HepG2 (cell line): ENCODE data around the gene IL1R1. TPM values are rescaled to one million over a fixed set of nuclear protein-coding genes. Genes with fewer than 3 reads are reported as not detected.

Experiments
- FOXA1 ChIP-seq, 2 experiments: fragments of 450-650 bp in 1 of 2; sonication (generic) in 1 of 2; formaldehyde crosslinking in 1 of 2; IDR thresholded peaks; 2 replicates each; pipeline versions ENCODE4 v1.4.0 to v1.6.1; 2016 to 2020; ENCODE audit warnings: missing genetic modification reagents in 1 of 2
- HNRNPLL ChIP-seq: fragments of 200-400 bp; formaldehyde crosslinking; IDR thresholded peaks from 2 replicates; pipeline ENCODE4 v1.6.1; 2017; ENCODE audit warnings: mild to moderate bottlenecking, low read depth, low read length; ENCODE audit not compliant: poor library complexity, severe bottlenecking
- MIER3 ChIP-seq: IDR thresholded peaks from 2 replicates; pipeline ENCODE4 v1.6.1; 2016; ENCODE audit warnings: missing compliant biosample characterization, borderline replicate concordance
- POGK ChIP-seq: sonication (generic); formaldehyde crosslinking; conservative IDR thresholded peaks from 2 replicates; pipeline ENCODE4 v1.8.0; 2022; ENCODE audit warnings: mild to moderate bottlenecking, moderate library complexity, missing genetic modification reagents
- SP5 ChIP-seq: IDR thresholded peaks from 2 replicates; pipeline ENCODE4 v1.6.1; 2016; ENCODE audit warnings: low read depth, borderline replicate concordance
- TEAD3 ChIP-seq: optimal IDR thresholded peaks from 2 replicates; pipeline ENCODE3; 2016; ENCODE audit warnings: borderline replicate concordance
- U2AF2 ChIP-seq: fragments of 200-400 bp; formaldehyde crosslinking; IDR thresholded peaks from 2 replicates; pipeline ENCODE4 v1.6.1; 2017; ENCODE audit warnings: low read depth, mild to moderate bottlenecking, low read length
- ZBTB1 ChIP-seq: sonication (generic); formaldehyde crosslinking; IDR thresholded peaks from 2 replicates; pipeline ENCODE4 v1.4.0; 2020; ENCODE audit warnings: missing genetic modification reagents, borderline replicate concordance
- ZNF441 ChIP-seq: sonication (generic); formaldehyde crosslinking; IDR thresholded peaks from 2 replicates; pipeline ENCODE4 v1.7.0; 2021; ENCODE audit warnings: missing genetic modification reagents, borderline replicate concordance
- ZNF550 ChIP-seq: sonication (generic); formaldehyde crosslinking; IDR thresholded peaks from 2 replicates; pipeline ENCODE4 v1.4.0; 2020; ENCODE audit warnings: mild to moderate bottlenecking, missing genetic modification reagents, borderline replicate concordance
- polyA plus RNA-seq, 8 experiments: library from polyadenylated mRNA; depleted of rRNA in 3 of 8; stranded (reverse) in 7 of 8; unstranded in 1 of 8; fragments of >200 nt; fragmentation: Illumina TruSeq in 4 of 8; extraction: Trizol in 4 of 8; gene quantifications; 2 replicates each; pipeline versions ENCODE4 v1.2.1 to v1.2.3, GENCODE V29; 2011 to 2016; ENCODE audit warnings: low read depth in 4 of 8, missing spikeins in 1 of 8, mixed read lengths in 1 of 8; ENCODE audit not compliant: insufficient read depth in 1 of 8
- total RNA-seq, 5 experiments: library from RNA; depleted of rRNA; stranded (reverse); fragments of >200 nt; fragmentation: Illumina TruSeq; extraction: Trizol; gene quantifications; 2 replicates each; pipeline ENCODE4 v1.2.3, GENCODE V29; 2016; ENCODE audit warnings: low read depth in 1 of 5
- TF ChIP-seq, protein P1 (sequence below): sonication (generic); formaldehyde crosslinking; IDR thresholded peaks from 2 replicates; pipeline ENCODE4 v1.4.0; 2020; ENCODE audit warnings: missing genetic modification reagents, borderline replicate concordance
- TF ChIP-seq, protein P2 (sequence below): sonication (generic); formaldehyde crosslinking; IDR thresholded peaks from 2 replicates; pipeline ENCODE4 v1.4.0; 2020; ENCODE audit warnings: mild to moderate bottlenecking, low read depth, missing genetic modification reagents
- TF ChIP-seq, protein P3 (sequence below): IDR thresholded peaks from 2 replicates; pipeline ENCODE4 v1.6.1; 2012; ENCODE audit warnings: inconsistent platforms
- TF ChIP-seq, protein P4 (sequence below): sonication (generic); formaldehyde crosslinking; IDR thresholded peaks from 2 replicates; pipeline ENCODE4 v1.4.0; 2020; ENCODE audit warnings: mild to moderate bottlenecking, missing genetic modification reagents
- TF ChIP-seq, protein P5 (sequence below): sonication (generic); formaldehyde crosslinking; IDR thresholded peaks from 2 replicates; pipeline ENCODE4 v1.5.1; 2020; ENCODE audit warnings: missing genetic modification reagents, mild to moderate bottlenecking, borderline replicate concordance

The IL1R1 gene
- total and polyA plus RNA-seq, 2 of the 13 experiments (the other 11 are each of a cell fraction or from before 2014, with no cell fraction given), result 38.0 to 93.1 TPM

DNA sequence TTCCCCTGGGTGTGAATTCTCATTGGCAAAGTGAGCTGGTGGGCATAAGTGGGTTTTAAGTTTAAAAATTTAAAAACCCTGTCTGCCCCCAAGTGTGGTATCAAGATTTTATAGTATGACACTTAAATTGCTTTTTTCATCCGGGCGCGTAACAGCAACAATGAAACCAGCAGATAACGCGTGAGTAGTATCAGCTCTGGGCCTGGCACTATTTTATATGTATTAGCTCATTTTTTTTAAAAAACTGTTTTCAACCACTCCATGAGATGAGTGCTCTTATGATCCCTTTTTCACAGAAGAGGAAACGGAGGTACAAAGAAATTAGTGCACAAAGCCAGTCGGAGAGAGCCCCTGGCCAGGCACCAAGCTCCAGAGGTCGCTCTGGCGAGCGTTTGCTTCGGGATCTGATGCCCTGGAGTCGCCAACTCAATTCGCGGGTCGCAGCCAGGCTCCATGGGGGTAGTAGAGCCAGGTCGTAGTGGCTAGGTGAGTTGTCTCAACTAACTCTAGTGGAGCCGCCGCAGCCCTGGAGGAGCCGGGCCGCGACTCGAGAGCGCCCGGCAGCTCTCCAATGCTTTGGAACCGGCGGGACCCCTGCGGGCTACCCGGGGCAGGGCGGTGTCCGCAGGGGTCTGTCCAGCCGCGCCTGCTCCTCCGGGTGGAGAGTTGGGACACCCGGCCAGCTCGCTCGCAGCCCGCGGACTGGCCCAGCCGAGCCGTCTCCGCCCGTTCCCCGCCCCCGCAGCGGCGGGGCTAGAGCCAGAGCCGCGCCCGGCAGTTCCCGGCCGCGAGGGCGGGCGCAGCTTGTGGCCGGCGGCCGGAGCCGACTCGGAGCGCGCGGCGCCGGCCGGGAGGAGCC lies at the start of gene IL1R1 (continued):
- TF ChIP-seq TEAD3 (CRISPR knock-in tag) (peak; percentile 5), ZNF550 (CRISPR knock-in tag) (no peak), U2AF2 (no peak), POGK (peak; percentile 41; the same call in 1 of the 2 replicates), ZNF441 (CRISPR knock-in tag) (peak; percentile 49; the same call in 1 of the 2 replicates), FOXA1 (IDR thresholded peaks at IDR 0.05) (no peak), FOXA1 (CRISPR knock-in tag; IDR thresholded peaks at IDR 0.05) (no peak; the same call in 1 of the 2 replicates), ZBTB1 (CRISPR knock-in tag) (no peak), HNRNPLL (peak; percentile 56), MIER3 (CRISPR knock-in tag) (no peak), SP5 (CRISPR knock-in tag) (peak; percentile 47; the same call in 1 of the 2 replicates)
- TF ChIP-seq, protein P1, sequence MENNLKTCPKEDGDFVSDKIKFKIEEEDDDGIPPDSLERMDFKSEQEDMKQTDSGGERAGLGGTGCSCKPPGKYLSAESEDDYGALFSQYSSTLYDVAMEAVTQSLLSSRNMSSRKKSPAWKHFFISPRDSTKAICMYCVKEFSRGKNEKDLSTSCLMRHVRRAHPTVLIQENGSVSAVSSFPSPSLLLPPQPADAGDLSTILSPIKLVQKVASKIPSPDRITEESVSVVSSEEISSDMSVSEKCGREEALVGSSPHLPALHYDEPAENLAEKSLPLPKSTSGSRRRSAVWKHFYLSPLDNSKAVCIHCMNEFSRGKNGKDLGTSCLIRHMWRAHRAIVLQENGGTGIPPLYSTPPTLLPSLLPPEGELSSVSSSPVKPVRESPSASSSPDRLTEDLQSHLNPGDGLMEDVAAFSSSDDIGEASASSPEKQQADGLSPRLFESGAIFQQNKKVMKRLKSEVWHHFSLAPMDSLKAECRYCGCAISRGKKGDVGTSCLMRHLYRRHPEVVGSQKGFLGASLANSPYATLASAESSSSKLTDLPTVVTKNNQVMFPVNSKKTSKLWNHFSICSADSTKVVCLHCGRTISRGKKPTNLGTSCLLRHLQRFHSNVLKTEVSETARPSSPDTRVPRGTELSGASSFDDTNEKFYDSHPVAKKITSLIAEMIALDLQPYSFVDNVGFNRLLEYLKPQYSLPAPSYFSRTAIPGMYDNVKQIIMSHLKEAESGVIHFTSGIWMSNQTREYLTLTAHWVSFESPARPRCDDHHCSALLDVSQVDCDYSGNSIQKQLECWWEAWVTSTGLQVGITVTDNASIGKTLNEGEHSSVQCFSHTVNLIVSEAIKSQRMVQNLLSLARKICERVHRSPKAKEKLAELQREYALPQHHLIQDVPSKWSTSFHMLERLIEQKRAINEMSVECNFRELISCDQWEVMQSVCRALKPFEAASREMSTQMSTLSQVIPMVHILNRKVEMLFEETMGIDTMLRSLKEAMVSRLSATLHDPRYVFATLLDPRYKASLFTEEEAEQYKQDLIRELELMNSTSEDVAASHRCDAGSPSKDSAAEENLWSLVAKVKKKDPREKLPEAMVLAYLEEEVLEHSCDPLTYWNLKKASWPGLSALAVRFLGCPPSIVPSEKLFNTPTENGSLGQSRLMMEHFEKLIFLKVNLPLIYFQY, result no peak; the same call in 1 of the 2 replicates
- TF ChIP-seq, protein P2, sequence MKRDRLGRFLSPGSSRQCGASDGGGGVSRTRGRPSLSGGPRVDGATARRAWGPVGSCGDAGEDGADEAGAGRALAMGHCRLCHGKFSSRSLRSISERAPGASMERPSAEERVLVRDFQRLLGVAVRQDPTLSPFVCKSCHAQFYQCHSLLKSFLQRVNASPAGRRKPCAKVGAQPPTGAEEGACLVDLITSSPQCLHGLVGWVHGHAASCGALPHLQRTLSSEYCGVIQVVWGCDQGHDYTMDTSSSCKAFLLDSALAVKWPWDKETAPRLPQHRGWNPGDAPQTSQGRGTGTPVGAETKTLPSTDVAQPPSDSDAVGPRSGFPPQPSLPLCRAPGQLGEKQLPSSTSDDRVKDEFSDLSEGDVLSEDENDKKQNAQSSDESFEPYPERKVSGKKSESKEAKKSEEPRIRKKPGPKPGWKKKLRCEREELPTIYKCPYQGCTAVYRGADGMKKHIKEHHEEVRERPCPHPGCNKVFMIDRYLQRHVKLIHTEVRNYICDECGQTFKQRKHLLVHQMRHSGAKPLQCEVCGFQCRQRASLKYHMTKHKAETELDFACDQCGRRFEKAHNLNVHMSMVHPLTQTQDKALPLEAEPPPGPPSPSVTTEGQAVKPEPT (CRISPR knock-in tag), result 0 out of 2 replicates have a peak, but pooled peaks have one; percentile 16
- TF ChIP-seq, protein P3, sequence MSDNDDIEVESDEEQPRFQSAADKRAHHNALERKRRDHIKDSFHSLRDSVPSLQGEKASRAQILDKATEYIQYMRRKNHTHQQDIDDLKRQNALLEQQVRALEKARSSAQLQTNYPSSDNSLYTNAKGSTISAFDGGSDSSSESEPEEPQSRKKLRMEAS, result peak; percentile 57; the same call in 1 of the 2 replicates
- TF ChIP-seq, protein P4, sequence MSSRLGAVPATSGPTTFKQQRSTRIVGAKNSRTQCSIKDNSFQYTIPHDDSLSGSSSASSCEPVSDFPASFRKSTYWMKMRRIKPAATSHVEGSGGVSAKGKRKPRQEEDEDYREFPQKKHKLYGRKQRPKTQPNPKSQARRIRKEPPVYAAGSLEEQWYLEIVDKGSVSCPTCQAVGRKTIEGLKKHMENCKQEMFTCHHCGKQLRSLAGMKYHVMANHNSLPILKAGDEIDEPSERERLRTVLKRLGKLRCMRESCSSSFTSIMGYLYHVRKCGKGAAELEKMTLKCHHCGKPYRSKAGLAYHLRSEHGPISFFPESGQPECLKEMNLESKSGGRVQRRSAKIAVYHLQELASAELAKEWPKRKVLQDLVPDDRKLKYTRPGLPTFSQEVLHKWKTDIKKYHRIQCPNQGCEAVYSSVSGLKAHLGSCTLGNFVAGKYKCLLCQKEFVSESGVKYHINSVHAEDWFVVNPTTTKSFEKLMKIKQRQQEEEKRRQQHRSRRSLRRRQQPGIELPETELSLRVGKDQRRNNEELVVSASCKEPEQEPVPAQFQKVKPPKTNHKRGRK (CRISPR knock-in tag), result no peak
- TF ChIP-seq, protein P5, sequence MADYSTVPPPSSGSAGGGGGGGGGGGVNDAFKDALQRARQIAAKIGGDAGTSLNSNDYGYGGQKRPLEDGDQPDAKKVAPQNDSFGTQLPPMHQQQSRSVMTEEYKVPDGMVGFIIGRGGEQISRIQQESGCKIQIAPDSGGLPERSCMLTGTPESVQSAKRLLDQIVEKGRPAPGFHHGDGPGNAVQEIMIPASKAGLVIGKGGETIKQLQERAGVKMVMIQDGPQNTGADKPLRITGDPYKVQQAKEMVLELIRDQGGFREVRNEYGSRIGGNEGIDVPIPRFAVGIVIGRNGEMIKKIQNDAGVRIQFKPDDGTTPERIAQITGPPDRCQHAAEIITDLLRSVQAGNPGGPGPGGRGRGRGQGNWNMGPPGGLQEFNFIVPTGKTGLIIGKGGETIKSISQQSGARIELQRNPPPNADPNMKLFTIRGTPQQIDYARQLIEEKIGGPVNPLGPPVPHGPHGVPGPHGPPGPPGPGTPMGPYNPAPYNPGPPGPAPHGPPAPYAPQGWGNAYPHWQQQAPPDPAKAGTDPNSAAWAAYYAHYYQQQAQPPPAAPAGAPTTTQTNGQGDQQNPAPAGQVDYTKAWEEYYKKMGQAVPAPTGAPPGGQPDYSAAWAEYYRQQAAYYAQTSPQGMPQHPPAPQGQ (CRISPR knock-in tag), result no peak
